Mucosa of gallbladder (tissue), 1 donor: Measurements from ENCODE around the gene AIF1. TPM values are rescaled to one million over a fixed set of nuclear protein-coding genes. Genes with fewer than 3 reads are reported as not detected.

Experiments
- DNase-seq: peaks from one replicate; pipeline ENCODE4 v3.0.0-alpha.2; 2020; ENCODE audit warnings: low spot score
- total RNA-seq: library from RNA; stranded (reverse); gene quantifications from one replicate; pipeline ENCODE4 v1.2.1, GENCODE V29; 2021
- donor health status: DM: no; HTN: no; CAD: no.

AIF1 gene
- total RNA-seq, 1 donor from 2014 or later: 26.8 TPM

DNA sequence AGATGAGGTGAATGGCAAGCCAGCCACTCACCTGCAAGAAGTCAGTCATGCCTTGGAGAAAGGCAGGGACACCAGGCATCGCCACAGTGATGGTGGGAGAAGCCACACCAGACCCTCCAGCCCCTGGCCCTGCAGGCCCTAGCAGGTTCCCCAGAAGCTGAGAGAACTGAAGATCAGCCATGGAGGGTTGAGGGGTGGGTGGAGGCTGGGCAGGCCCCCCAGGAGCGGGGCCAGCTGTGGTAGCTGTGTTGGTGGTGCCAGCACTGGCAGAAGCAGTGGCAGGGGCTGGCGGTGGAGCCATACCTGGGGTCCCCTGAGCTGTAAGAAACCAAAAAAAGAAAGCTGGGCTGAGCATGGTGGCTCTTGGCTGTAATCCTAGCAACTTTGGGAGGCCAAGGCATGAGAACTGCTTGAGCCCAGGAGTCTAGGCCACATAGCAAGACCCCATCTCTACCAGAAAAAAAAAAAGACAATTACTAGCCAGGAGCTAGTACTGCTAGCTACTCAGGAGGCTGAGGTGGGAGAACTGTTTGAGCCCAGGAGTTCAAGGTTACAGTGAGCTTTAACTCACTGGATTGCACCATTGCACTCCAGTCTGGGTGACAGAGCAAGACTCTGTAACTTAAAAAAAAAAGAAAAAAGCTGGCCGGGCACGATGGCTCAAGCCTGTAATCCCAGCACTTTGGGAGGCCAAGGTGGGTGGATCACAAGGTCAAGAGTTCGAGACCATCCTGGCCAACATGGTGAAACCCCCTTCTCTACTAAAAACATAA, 27.9 kb downstream of the AIF1 start:
- DNase-seq: no peak

DNA sequence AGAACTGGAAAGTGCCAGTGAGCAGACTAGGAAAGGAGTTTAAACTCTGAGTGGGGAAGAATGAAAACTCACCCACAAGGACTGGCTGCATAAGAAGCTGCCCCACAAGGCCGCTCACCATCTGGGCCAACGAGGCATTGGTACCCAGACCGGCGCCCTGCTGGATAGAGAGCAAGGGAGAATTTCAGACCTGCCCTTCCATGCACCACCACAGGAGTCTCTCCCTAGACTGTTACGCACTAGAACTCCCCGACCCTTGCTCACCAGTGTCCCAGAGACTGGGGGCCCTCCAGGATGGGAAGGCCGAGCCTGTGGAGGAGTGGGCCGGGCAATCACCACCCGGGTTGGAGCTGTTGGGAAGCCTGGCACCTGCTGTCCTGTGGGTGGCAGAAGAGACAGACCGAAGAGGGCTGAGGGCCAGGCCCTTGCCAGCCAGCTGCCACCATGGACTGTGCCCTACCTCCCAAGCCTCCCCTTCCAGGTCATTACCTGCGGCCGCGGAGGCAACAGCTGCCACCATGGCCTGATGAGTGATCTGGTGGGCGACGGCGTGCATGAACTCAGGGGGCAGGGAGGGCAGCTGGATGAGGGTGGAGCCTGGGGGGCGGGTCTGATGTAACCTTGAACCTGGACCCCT, 28.9 kb downstream of the AIF1 start:
- DNase-seq: no peak

DNA sequence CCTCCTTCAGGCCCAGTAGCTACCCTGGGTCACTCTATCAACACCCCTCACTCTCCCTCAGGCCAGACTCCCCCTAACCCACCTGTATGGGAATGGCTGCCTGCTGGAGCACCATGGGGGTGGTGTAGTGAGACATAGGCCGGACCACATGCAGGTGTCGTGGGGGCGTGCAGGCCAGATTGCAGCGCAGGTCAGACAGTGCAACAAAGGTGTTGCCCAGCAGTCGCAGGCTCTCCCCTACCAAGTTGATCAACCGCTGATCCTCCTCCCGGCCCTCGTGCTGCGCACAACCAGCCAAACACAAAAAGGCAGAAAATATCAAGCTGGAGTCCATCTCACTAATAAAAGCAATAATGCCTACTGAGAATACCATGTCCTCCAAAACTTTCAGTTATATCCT, 30.3 kb downstream of the AIF1 start:
- no peak for DNase-seq

DNA sequence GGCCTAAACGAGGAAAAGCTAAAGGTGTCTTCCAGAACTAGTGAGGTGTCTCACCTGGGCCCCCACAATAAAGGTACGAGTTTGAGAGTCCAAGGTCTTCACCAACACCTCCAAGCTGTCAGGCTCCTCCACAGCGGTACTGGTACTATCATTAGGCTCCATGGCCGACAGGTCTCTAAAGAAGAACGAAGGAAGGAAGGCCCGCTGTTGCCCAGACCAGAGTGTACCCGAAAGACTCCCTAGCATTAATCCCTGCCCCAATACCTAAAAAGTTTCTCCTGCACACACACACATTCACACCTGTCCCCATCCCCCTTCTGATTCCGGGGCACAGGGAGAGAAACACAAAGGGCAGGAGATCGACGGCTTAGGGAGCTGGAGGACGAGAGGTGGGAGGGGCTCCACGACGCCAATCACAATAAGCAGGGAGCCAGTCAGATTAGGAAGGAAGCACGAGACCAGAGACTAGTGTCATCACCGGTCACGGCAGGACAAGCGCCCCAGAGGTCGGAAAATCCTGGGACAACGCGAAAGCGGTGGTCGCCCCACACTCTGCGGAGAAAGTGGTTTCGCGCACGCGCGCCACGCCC, 36.7 kb downstream of the AIF1 start:
- DNase-seq: no peak

DNA sequence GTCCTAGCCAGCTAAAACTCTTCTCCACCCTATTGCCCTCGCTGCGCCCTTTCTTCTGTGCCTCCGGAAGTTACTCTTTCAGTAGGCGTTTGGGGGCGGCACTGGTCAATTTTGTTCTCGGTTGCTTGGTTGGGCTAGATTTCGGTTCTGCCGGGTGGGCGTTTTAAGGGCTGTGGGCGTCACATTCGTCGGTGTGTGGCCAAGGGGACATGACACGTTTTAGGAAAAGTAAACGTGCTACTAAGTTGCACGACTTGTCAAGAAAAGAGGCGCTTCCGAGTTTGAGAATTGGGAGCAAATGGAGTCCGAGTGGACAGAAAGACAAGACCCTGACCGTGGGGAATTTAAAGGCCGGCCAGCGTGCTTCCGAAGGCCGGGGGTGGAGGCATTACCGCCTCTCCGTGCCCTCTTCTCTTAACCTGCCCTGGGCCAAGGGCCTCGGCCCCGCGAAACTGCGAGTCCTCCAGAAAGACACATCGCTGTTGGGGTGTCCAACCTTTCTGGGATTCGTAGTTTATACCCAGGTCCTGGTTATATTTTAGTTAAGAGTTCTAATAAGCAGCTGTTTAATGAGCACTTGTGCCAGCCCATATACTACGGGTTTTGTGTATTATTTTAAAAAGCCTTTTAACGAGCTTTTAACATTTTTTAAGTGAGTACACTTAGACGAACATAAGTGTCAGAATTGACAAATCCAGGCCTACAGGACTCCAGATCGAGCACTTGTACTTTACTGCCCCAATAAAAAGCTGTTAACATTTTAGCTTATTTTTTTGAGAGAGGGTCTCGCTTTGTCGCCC, 38.1 kb downstream of the AIF1 start:
- DNase-seq: peak; percentile 90

DNA sequence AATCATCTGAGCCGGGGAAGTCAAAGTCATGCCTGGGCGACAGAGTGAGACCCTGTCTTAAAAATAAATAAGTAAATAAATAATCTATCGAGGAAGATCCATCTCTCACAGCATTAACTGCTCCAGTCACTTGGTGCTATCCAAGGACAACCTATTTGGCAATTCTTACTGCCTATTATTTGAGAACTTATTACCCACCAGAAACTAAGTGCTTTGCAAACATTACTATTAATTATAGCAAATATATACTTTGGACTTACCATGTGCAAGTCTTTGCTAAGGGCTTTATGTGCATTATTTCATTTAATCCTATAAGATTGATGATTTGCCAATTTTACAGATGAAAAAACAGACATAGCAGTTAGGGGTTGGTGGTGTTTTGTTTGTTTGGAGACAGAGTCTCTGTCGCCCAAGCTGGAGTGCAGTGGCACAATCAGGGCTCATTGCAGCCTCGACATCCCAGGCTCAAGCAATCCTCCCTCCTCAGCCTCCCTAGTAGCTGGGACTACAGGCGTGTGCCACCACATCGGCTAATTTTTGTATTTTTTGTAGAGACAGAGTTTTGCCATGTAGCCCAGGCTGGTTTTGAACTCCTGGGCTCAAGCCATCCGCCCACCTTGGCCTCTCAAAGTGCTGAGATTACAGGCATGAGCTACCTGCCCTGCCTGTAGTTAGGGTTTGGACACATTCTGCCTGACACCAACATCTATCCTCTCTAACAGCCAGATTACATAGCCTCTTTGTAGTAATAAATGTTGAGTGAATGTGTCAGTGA, 39.7 kb downstream of the AIF1 start:
- DNase-seq: no peak

DNA sequence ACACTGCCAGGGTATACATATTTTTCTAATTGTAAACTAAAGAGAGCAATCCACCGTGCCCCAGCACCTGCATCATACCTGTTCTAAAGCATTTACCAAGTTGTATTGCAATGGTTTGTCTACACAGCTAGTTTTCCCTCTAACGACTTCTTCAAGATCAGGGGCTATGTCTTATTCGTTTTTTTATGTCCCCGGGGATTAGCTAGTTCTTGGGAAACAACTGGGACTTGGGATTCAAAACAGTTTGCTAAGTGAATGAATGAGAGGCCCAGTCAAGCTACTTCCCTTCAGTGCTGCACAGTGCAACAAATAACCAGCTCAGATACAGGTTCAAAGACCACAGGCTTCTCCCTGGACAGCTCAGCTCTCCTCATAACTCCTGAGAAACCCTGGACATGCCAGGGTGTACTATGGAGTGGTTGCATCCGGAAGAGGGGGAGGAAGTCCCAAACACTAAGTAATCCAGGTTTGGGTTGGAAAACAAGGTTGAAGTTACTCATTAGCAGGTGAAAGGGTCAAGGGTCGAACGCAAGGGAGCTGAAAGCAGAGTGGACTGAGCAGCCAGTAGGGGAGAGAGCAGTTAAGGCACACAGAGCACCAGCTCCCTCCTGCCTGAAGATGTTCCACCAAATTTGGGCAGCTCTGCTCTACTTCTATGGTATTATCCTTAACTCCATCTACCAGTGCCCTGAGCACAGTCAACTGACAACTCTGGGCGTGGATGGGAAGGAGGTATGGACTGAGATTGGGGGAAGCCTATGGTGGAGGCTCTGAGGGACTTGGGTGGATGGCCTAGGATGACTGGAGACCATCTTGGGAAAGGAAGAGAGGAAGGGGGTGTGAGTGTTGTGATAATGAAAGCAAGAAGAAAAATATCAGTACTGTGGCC, 40.6 kb downstream of the AIF1 start, which contains the start of gene APOM:
Gene APOM (plus strand): TSS at position 546 of the 889 bp plus-strand sequence. CDS start 73 bp downstream, at position 619.
- DNase-seq: no peak

DNA sequence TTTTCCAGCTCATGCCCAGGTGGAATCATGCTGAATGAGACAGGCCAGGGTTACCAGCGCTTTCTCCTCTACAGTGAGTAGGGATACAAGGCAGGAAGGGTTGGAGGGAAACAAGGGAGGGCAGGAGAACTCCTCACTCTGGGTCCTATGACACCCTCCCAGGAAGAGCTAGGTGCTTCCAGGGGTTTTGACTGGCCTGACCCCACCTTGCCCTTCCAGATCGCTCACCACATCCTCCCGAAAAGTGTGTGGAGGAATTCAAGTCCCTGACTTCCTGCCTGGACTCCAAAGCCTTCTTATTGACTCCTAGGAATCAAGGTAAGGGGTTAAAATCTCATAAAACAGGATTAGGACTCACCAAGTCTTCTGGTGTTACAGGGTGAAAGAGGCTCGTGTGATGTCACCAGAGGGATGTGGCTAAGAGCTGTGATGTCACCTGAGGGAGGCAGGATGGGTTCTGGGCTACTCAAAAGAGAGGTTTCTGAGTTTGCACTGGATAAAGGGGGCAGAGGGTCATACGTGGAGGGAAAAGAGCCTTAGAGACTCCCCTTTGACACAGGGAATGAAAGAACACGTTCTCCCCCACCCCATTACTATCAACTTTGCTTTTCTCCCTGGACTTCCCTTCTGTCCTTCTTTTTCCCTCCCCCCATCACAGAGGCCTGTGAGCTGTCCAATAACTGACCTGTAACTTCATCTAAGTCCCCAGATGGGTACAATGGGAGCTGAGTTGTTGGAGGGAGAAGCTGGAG, 42.5 kb downstream of the AIF1 start:
- DNase-seq: no peak

DNA sequence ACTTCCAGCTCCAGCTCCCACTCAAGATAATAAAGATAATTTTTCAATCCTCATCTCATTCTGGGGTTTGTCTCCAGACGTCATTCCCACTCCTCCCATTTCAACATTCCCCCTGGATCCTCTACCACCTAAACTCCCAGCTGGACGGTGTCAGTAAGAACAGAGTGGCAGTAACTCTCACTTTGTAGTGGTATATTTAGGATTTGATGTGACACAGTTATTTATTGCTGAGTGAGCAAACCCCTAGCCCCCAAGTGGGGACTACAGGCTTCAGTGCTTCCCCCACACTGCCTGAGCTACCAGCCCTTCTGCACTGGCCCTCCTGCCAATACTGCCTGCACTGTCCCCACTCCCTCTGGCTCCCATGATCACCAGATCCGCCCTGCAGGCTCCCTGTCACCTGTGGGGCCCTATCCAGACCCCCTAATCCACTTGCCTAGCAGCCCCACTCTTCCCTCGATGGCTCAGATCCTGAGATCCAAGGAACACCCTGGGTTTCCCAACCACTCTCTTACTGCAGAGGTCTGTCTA, 43.2 kb downstream of the AIF1 start:
- no peak for DNase-seq

DNA sequence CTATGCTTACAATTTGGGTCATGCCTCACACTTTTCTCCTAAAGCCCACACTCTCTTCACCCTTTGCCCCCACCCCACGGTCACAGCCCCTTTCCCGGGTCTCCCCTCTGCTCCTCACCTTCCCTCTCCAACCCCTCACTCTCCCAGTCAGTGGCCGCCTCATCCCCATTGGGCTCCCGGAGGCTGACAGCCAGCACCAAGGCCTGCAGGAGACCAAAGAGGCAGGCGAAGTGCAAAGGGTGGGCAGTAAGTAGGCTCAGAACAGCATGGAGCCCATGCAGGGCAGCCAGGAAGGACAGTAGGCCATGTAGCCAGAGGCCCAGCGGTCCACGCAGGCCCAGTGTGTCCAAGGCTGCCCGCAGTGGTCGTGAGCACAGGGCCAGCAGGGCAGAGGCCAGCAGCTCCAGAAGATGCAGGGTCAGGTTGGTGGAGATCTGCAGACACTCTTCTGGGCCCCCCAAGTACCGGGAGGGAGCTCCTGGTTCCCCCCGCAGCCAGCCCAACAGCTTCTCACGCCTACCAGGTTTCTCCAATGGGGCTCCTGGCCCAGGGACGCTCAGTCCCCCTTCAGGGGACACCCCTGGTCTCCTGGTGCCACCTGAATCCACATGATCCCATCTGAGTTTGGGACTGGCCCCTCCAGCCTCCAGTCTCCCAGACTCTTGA, 44.1 kb downstream of the AIF1 start:
- no peak for DNase-seq

DNA sequence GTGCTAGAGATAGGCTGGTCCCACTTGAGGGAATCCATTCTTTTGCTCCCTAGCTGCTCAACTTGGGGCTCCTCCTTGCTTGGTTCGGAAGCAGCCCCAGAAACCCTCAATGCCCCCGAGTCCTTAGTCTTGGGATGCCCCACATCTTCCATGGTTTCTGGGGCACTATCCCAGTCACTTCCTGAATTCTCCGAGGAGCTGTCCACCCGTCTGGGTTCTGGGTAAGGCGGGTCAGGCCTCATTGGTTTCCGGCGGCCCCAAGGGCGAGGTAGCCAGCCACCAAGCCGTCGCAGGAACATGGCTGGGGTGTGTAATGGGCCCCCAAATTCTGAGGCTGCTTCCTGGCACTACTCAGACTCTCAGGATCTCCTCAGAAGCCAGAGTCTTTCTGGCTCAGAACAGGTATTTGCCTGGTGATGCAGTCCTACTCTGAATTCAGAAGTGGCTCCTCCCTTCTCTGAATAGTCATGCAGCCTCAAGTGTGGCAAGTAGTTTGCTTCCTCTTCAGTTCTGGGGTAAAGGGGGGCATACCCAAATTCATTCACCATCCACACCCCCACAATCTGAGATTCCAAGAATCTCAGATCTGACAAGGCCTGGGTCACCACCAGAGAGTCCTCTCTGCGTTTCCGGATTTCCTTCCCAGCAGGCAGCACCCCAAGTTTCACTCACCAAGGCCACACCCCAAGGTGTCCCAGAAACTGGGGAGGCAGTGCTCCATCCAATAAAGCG, 44.8 kb downstream of the AIF1 start:
- DNase-seq: no peak

DNA sequence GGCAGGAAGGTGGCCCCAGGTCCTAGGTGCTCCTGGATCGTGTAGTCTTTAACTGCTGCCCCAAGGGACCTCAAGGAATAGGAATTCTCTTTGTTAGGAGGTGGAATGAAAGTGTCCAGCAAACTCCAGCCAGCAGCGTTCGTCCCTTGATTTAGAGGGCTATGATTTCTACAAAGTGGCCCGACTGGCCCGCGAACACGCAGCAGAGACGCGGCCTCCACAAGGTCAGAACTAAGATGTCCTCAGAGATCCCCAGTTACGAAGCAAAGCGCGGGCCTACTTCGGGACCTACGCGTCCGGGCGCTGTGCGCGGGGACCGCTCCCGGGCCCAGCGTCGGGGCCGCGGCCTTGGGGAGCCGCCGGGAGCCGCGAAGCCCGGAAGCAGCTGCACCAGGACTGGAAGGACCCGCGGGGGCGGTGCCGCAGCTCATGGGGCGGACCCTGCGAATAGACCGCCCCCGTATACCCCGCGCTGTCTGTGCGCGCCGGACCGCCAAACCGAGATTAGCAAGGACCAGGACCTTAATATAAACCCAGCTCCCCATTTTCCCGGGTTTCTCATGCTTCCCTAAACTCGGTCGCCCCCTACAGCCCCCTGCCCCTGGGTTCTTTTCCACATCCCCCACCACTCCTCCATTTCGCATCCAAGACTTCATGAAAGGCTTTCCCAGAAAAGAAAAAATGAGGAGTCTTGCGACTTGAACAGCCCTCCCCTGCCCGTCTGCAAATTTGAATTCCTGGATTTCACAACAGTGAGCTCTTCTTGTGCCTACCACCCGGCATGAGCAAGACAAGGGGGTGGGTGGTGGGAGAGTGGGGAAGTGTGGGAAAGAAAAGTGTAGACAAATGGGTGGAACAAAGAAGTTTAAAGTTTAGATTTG, 45.6 kb downstream of the AIF1 start, which contains the start of gene C6orf47:
Gene C6orf47 (minus strand): TSS at position 398 of the 881 bp plus-strand sequence. CDS start 831 bp downstream, outside the sequence.
- peak; percentile 84 for DNase-seq

DNA sequence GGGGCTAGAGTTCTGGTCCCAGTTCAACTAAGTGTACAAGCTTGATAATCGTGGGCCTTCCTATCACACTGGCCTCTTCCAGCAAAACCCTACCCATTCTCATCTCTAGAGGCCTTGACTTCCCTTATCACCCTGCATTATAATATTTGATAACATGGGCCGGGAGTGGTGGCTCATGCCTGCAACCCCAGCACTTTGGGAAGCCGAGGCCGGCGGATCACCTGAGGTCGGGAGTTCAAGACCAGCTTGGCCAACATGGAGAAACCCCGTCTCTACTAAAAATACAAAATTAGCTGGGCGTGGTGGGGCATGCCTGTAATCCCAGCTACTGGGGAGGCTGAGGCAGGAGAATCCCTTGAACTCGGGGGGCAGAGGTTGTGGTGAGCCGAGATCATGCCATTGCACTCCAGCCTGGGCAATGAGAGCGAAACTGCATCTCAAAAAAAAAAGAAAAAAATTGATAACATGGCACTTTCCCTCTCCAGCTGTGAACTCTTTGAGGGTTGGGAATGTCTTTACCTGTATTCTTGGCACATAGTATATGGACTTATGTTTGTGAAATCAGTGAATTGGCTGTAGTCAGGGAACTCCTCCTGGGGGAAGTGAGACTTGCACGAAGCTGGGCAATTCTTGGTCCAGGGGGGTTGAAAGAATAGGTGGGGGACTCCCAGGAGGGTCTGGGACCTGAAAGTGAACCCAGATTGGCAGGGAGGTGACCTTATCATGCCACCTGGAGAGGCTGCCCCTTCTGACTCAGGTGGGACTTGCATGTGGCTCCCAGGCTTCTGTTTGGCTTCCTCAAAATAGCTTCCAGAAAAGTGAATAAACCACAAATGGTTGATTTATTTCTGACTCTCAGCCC, 46.5 kb downstream of the AIF1 start:
- DNase-seq: no peak

DNA sequence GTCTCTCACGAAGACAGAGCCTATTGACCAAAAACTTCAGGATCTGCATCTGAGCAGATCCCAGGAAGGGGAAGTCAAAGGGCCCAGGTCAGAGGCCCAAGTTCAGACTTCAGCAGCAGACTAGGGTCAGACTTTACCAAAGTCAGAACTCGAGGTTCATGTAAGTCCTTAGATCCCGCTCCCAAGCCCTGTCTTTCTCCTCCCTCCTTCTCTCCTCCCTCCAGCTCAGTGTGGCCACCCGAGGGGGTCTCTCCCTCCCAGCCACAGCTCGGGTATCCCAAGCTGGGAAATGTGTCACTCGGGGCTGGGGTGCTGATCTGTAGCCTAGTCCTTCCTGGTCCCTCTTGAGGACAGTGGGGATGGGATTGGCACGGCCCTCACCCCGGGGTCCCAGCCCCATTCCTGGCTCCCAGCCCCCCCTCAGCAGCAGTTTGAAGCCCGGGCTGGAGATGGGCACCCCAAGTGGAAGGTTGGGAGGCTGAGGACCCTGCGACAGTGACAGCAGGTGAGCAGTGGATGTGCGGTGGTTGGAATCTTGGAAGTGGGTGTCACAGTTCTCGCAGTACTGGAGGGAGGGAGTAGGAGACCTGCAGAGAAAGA, 47.2 kb downstream of the AIF1 start:
- DNase-seq: no peak
